PFSK-1 (cell line): ENCODE results near the gene NPEPPS.

Experiments used
- FOXP2 ChIP-seq: optimal IDR thresholded peaks from 2 replicates; pipeline ENCODE3; 2011; ENCODE audit warnings: borderline replicate concordance, control low read depth, inconsistent platforms; ENCODE audit not compliant: insufficient read depth; ENCODE audit errors: extremely low read length, extremely low read depth
- POLR2AphosphoS5 ChIP-seq: IDR thresholded peaks from 2 replicates; pipeline ENCODE4 v1.6.1; 2012; ENCODE audit warnings: low read depth, mild to moderate bottlenecking, control low read depth, low read length, moderate library complexity
- REST ChIP-seq, 2 experiments: IDR thresholded peaks; 2 replicates each; pipeline versions ENCODE4 v1.6.1 to v1.8.0; 2011 to 2012; ENCODE audit warnings: low read depth in 2 of 2, low read length in 2 of 2, control low read depth in 1 of 2, inconsistent platforms in 1 of 2, mild to moderate bottlenecking in 1 of 2, moderate library complexity in 1 of 2; ENCODE audit not compliant: insufficient read depth in 1 of 2
- SIN3A ChIP-seq: IDR thresholded peaks from 2 replicates; pipeline ENCODE4 v1.6.1; 2012; ENCODE audit warnings: mild to moderate bottlenecking, low read length, moderate library complexity, borderline replicate concordance; ENCODE audit not compliant: insufficient read depth
- TAF1 ChIP-seq: IDR thresholded peaks from 2 replicates; pipeline ENCODE4 v1.6.1; 2012; ENCODE audit warnings: low read length, control low read depth, borderline replicate concordance; ENCODE audit not compliant: insufficient read depth

Gene NPEPPS

GRCh38 chr17:47663912-47664623 lies 133.2 kb downstream of the NPEPPS start:
- TF ChIP-seq FOXP2 (no peak), SIN3A (no peak), POLR2AphosphoS5 (peak; percentile 36; the same call in 1 of the 2 replicates), REST (IDR thresholded peaks at IDR 0.05; ENCODE audit: insufficient read depth in 1 of 2, low read depth in 2 of 2, low read length in 2 of 2) (no peak), TAF1 (no peak)

DNA sequence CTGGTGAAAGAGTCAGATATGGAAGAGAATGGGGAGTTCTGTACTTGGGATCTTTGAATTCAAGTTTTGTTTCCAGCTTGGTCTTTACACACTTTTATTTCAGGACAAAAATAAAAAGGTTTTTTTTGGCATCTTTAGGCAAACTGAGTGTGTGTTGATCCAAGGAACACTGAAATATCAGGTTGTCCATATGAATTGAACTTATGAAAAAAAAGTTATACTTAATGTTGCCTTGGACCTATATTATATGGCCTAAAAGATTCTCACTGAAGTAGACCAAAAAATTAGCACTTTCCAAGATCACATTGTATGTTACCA lies 133.7 kb downstream of the NPEPPS start:
- TF ChIP-seq REST (IDR thresholded peaks at IDR 0.05; ENCODE audit: insufficient read depth in 1 of 2, low read depth in 2 of 2, low read length in 2 of 2) = no peak
- TF ChIP-seq SIN3A = no peak
- TF ChIP-seq FOXP2 = no peak
- TF ChIP-seq POLR2AphosphoS5 = no peak
- TF ChIP-seq TAF1 = no peak

- no peak for TF ChIP-seq SIN3A
- no peak; the same call in none of the 2 replicates for TF ChIP-seq POLR2AphosphoS5
These were observed 134.7 kb downstream of the NPEPPS start for GRCh38 chr17:47665655-47666054.

GRCh38 chr17:47669081-47669480 lies 138.2 kb downstream of the NPEPPS start:
- TF ChIP-seq FOXP2 (no peak), REST (IDR thresholded peaks at IDR 0.05; ENCODE audit: insufficient read depth in 1 of 2, low read depth in 2 of 2, low read length in 2 of 2) (no peak), TAF1 (no peak), POLR2AphosphoS5 (no peak; the same call in 1 of the 2 replicates), SIN3A (no peak)

- no peak for TF ChIP-seq POLR2AphosphoS5
- no peak for TF ChIP-seq SIN3A
- TF ChIP-seq REST (IDR thresholded peaks at IDR 0.05; ENCODE audit: insufficient read depth in 1 of 2, low read depth in 2 of 2, low read length in 2 of 2) = no peak
- no peak for TF ChIP-seq FOXP2
- TF ChIP-seq TAF1 = no peak
These were observed 139.2 kb downstream of the NPEPPS start for GRCh38 chr17:47670064-47670463.
